Right atrium auricular region (tissue), 2 donors: ENCODE data around the gene BRAT1. TPM values are rescaled to one million over a fixed set of nuclear protein-coding genes. Genes with fewer than 3 reads are reported as not detected.

Experiments
- DNase-seq: peaks from one replicate; pipeline ENCODE4 v3.0.0-alpha.2; 2019; ENCODE audit warnings: low spot score
- H3K27ac ChIP-seq, 2 donors: fragments of 200-600 bp; sonication (generic); 1 replicate in 1 of 2; 2 replicates in 1 of 2; pipeline ENCODE4 v1.5.1; 2016 to 2019
- H3K27me3 ChIP-seq, 2 donors: fragments of 200-600 bp; sonication (generic); one replicate each; pipeline versions ENCODE4 v1.5.1 to v1.6.0; 2017 to 2019
- H3K36me3 ChIP-seq: fragments of 200-600 bp; sonication (generic); one replicate; pipeline ENCODE4 v1.5.1; 2016
- H3K4me1 ChIP-seq, 2 donors: fragments of 200-600 bp; sonication (generic); one replicate each; pipeline versions ENCODE4 v1.5.1 to v1.6.0; 2017 to 2019
- H3K4me3 ChIP-seq, 2 donors: fragments of 200-600 bp; sonication (generic); 1 replicate in 1 of 2; 2 replicates in 1 of 2; pipeline ENCODE4 v1.5.1; 2017 to 2019; ENCODE audit warnings: mild to moderate bottlenecking in 1 of 2, moderate library complexity in 1 of 2
- H3K9me3 ChIP-seq, 2 donors: fragments of 200-600 bp; sonication (generic); one replicate each; pipeline ENCODE4 v1.5.1; 2019
- CTCF ChIP-seq, 2 donors: fragments of 200-600 bp; sonication (generic); IDR thresholded peaks; one replicate each; pipeline ENCODE4 v1.5.1; 2019; ENCODE audit warnings: antibody characterized with exemption in 2 of 2
- total RNA-seq, 2 donors: library from RNA; depleted of rRNA; stranded (reverse); fragments of >200 nt; gene quantifications; one replicate each; pipeline ENCODE4 v1.1.0, GENCODE V29; 2016

Gene BRAT1
- total RNA-seq, 2 donors from 2014 or later = 20.9 to 24.6 TPM

DNA sequence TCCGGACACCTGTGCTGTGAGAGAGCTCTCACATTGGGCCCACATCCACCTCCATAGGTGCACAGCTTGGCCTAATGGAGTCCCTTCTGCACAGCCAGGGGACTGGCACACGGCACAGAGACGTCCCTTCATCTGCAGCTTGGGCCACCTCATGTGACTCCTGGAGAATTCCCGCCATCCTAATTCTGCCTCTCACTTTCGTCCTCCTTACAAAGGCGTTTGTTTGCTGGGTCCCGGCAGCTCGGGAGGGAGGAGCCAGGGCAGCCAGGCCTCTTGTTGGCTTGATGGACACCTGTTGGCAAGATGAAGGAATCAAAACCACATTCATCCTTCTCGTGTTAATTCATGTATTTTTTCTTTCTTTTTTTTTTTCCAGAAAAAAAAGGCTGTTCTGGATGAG lies 45.7 kb upstream of the BRAT1 start:
- peaks cover 9% of the 10 kb centered on the region for H3K36me3 ChIP-seq
- H3K9me3 ChIP-seq = no peaks in the 10 kb centered on the region
- no peak overlapping the region for H3K4me3 ChIP-seq
- peaks cover 0 to 11% of the 10 kb centered on the region in 2 donors for H3K4me1 ChIP-seq
- no peak overlapping the region for H3K27ac ChIP-seq
- no peaks in the 10 kb centered on the region for H3K27me3 ChIP-seq
- no peak for TF ChIP-seq CTCF (IDR thresholded peaks at IDR 0.05)
- DNase-seq = no peak

DNA sequence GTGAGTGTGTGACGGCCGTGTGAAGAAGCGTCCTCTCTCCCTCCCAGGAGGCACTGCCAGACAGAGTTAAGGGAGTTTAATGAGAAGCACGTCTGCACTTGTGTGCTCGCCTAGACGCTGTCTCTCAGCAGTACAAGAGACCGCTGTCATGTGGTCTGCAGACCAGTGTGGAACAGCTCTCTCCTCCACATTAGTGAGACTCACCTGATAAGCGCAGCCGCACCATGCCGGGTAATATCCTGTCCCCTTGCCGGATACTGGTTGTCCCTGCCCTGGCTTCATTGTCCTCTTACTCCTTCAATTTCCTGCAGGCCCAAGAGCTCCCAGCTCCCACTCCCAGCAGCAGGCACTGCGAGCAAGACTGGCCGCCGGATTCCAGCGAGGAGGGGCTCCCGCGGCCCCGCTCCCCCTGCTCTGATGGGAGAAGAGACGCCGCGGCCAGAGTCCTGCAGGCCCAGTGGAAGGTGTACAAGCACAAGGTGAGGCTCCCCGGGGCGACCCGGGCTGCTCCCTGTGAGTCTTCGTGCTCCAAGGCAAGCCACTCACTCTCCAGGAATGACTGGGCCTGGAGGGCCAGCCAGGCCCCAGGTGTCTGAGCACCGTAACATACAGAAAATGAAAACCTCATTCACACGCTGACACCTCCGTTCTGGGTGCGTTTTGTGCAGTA lies 43.0 kb upstream of the BRAT1 start:
- Histone ChIP-seq H3K27me3 (no peaks in the 10 kb centered on the region), H3K9me3 (no peaks in the 10 kb centered on the region), H3K27ac (no peak overlapping the region), H3K4me1 (no peaks in the 10 kb centered on the region), H3K36me3 (peaks cover 29% of the 10 kb centered on the region), H3K4me3 (no peak overlapping the region)
- no peak for TF ChIP-seq CTCF (IDR thresholded peaks at IDR 0.05)
- DNase-seq = no peak

- Histone ChIP-seq H3K4me1 (no peaks in the 10 kb centered on the region), H3K9me3 (no peaks in the 10 kb centered on the region), H3K4me3 (no peak overlapping the region), H3K27me3 (no peaks in the 10 kb centered on the region), H3K36me3 (peaks cover 39% of the 10 kb centered on the region), H3K27ac (no peak overlapping the region)
- no peak for TF ChIP-seq CTCF (IDR thresholded peaks at IDR 0.05)
- DNase-seq = no peak
Observed at GRCh38 chr7:2597273-2597640, 41.9 kb upstream of the BRAT1 start.

- no peaks in the 10 kb centered on the region for H3K9me3 ChIP-seq
- TF ChIP-seq CTCF (IDR thresholded peaks at IDR 0.05) = no peak
- peaks cover 40% of the 10 kb centered on the region for H3K36me3 ChIP-seq
- no peak overlapping the region for H3K4me3 ChIP-seq
- H3K27ac ChIP-seq = no peak overlapping the region
- H3K27me3 ChIP-seq = no peaks in the 10 kb centered on the region
- no peak for DNase-seq
- H3K4me1 ChIP-seq = no peaks in the 10 kb centered on the region
Observed at GRCh38 chr7:2596464-2597272, 41.3 kb upstream of the BRAT1 start.

- Histone ChIP-seq H3K36me3 (peaks cover 40% of the 10 kb centered on the region), H3K27ac (no peak overlapping the region), H3K4me1 (no peaks in the 10 kb centered on the region), H3K4me3 (no peak overlapping the region), H3K27me3 (no peaks in the 10 kb centered on the region), H3K9me3 (no peaks in the 10 kb centered on the region)
- no peak for DNase-seq
- no peak for TF ChIP-seq CTCF (IDR thresholded peaks at IDR 0.05)
Observed at GRCh38 chr7:2595258-2595860, 40.0 kb upstream of the BRAT1 start.
